GM20000 (cell line): ENCODE results near the gene SEMA4D.
A peak's percentile ranks its signal among the peaks of the same experiment; 100 is the strongest.

Experiments
- DNase-seq: peaks from one replicate; pipeline ENCODE4 v3.0.0; 2012; ENCODE audit warnings: low spot score
- TF ChIP-seq, protein P1 (sequence below): IDR thresholded peaks from 2 replicates; pipeline ENCODE4 v1.5.1; 2012; ENCODE audit warnings: mild to moderate bottlenecking, control low read depth; ENCODE audit errors: extremely low read depth, missing control alignments

Gene SEMA4D

DNA sequence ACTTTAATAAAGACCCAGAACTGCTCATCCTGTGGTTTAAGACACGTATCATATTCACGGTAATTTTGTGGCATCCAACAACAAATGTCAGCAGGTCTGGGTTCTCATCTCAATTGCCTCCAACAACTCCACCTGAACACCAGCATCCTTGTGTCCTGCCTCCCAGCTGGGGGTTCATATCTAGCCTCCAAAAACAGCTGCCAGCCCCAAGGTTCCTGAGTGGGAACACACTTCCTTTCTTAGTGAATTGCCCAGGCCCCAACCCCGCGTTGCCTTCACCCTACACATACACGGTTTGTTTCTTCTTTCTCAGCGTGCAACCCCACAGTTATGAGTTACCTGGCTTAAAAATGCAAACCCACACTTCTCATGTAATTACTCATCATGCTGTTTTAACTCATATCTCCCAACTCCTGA lies 77.9 kb downstream of the SEMA4D start:
- TF ChIP-seq, protein P1, sequence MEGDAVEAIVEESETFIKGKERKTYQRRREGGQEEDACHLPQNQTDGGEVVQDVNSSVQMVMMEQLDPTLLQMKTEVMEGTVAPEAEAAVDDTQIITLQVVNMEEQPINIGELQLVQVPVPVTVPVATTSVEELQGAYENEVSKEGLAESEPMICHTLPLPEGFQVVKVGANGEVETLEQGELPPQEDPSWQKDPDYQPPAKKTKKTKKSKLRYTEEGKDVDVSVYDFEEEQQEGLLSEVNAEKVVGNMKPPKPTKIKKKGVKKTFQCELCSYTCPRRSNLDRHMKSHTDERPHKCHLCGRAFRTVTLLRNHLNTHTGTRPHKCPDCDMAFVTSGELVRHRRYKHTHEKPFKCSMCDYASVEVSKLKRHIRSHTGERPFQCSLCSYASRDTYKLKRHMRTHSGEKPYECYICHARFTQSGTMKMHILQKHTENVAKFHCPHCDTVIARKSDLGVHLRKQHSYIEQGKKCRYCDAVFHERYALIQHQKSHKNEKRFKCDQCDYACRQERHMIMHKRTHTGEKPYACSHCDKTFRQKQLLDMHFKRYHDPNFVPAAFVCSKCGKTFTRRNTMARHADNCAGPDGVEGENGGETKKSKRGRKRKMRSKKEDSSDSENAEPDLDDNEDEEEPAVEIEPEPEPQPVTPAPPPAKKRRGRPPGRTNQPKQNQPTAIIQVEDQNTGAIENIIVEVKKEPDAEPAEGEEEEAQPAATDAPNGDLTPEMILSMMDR: no peak
- no peak for DNase-seq

DNA sequence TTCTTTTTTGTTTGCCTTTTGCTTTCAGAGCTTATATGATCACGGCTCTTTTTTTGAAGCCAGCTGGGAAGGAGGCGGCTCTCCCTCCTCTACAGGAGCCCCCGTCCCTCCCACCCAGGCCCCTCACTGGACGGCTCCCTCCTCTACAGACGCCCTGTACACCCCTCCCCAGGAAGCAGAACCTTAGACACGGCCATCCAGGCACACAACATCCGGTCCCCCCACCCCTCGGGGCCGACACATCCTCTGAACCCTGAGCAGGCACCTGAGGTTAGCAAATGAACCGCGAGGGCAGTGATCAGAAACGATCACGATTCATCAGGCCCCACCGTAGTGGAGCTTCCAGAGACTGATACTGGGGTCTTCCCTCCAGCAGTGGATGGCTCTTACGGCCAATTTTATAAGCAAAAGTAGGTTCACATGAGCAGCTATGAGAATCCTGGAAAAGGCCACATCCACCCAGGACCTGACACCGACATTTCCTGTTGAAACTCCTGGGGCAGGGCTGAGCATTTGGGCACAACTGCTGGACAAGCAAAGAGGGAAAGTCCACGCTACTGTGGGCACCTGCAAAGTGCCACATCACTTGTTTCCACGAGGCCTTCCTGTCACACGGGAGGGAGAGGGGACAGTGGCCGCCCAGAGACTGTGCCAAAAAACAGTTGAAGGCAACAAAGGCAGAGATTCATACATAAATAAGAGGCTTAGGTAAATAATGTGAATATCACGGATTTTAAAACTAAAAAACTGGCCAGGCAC lies 78.9 kb downstream of the SEMA4D start:
- TF ChIP-seq, protein P1: no peak

DNA sequence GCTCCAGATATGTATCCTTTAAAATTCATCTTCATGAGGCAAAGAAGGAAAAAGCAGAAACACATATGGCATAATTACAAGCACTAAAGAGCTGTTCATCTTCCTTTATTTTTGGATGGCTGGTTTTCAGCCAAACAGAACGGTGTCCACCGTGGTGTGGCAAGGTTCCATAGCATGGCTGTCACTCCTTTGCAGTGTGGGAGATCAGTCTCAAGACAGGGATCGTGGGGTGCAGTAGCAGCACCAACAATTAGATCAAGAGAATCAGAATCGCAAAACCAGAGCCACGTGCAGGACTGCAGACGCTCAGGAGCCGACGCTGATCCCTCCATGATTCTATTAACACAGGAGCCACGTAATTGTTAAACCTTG lies 79.5 kb downstream of the SEMA4D start:
- TF ChIP-seq, protein P1: no peak
- no peak for DNase-seq

More for the DNA sequence above, 78.9 kb downstream of the SEMA4D start:
- DNase-seq: peak; percentile 72

DNA sequence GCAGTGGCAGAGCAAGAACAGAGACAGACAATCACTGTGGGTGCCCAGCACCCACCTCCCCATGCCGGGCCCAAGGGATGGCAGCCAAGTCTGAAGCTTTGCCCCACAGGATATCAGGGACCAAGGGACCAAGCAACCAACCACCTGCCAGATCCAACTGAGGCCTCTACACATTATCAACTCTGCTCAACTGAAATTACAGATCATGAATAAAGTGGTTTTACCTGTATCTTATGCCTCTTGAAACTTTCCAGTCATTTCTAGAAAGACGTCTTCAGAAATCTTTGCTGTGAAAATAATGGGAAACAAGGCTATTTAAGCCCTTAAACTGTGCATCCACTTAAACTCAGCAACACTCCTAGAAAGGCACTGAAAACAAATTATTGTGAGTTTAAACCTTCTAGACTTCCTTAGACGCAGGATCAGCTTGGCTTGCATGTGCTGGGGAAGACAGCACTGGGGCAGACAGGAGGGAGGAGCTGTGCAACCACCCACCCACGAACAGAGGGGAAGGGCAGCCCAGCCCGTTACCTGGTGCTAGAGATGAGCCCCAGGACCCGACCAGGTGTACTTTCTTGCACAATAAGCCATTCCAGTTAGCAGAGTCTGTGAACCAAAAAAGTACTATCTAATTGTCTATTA lies 80.0 kb downstream of the SEMA4D start:
- no peak for DNase-seq
- TF ChIP-seq, protein P1: no peak

DNA sequence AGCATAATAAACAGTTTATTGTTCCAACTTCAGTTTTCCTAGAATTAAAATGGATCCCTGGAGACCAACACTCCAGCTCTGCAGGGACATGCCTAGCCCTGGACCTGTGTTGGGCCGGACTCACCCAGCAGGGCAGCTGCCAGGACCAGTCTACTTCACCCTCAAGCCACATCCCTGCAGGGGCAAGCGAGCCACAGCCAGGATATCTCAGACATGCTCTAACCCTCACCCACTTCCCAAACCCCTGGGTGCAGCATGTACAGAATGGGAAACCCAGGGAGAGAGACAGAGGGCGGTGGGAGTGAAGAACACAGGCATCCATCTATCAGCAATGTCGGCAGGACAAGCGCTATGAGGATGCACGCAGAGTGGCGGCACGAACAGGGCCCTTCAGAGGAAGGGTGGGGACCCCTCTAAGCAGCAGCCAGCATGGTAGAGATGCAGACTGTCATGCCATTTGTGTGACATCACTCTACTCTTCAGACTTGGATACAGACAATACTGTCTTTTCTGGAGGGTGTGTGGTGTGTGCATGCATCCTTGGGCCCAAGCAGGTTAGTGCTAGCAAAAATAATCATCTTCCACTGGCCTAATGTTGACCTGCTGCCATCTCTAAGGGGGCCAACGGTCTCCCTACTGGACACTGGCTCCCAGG lies 83.1 kb downstream of the SEMA4D start:
- TF ChIP-seq, protein P1: no peak
- no peak for DNase-seq

DNA sequence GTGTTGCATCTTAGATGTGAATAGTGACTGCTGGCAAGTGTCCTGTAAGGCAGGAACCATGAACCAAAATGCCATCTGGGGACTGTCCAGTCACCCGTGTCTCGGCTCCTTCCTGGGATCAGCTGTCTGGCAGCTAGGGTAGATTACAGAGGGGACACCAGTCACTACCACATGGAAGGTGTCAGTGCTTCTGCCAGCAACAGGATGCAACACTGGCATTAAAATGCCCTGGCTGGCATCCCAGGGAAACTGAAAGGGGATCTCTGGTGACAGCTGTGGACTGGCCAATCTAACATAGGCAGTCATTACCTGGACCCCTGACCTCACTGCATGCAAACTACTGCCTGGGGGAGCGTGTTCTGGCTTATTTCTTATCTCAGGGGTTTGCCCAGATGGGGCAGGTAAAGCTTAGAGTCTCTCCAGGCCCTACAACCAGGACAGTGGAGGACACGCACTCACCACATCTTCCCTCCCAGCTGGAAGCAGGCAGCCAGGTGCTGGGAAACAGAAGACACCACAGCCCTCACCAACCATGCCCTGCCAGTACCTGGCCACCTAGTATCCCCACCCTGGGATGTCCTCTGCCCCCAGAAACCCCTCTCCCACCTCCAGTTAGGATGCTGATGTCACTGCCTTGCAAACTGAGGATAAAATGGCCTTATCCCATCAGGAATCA lies 83.8 kb downstream of the SEMA4D start:
- no peak for DNase-seq
- TF ChIP-seq, protein P1: no peak
